ENCODE measurements around the gene SMPD1. TPM values are rescaled to one million over a fixed set of nuclear protein-coding genes. Genes with fewer than 3 reads are reported as not detected.

SMPD1 gene
- total and polyA plus RNA-seq, 2 donors (not counting 1 experiment from before 2014, with no cell fraction given) = 18.3 to 30.7 TPM

GRCh38 chr11:6350486-6350885 lies 39.8 kb upstream of the SMPD1 start:
- no peak for DNase-seq
- Histone ChIP-seq H3K27ac (ENCODE audit: low read length in 2 of 2) (no peak overlapping the region), H3K79me2 (ENCODE audit: control insufficient read depth, insufficient read depth, low read length) (no peaks in the 10 kb centered on the region), H3K27me3 (replicated peaks in 1 of 4; ENCODE audit: control extremely low read depth in 1 of 4, control insufficient read depth in 3 of 4, insufficient read depth in 4 of 4, low read length in 3 of 4) (peaks cover 0 to 5% (median 0%) of the 10 kb centered on the region in 4 experiments), H3K4me2 (replicated peaks; ENCODE audit: low read depth, low read length, poor library complexity, severe bottlenecking) (no peak overlapping the region), H3K9me3 (ENCODE audit: control extremely low read depth in 1 of 3, control insufficient read depth in 2 of 3, insufficient read depth in 1 of 3, low read length in 2 of 3) (no peaks in the 10 kb centered on the region), H3K4me1 (ENCODE audit: control insufficient read depth in 2 of 2, insufficient read depth in 2 of 2, low read length in 2 of 2) (peaks cover 0 to 6% of the 10 kb centered on the region in 2 donors), H3K4me3 (ENCODE audit: control extremely low read depth in 1 of 5, extremely low read depth in 1 of 5, insufficient read depth in 1 of 5, low read depth in 2 of 5, low read length in 4 of 5) (no peak overlapping the region), H2AFZ (ENCODE audit: insufficient read depth, low read depth, low read length, poor library complexity, severe bottlenecking) (no peak overlapping the region), H3K36me3 (replicated peaks in 1 of 2; ENCODE audit: control extremely low read depth in 1 of 2, control insufficient read depth in 1 of 2, extremely low read depth in 1 of 2, insufficient read depth in 2 of 2, low read length in 1 of 2) (no peaks in the 10 kb centered on the region), H4K20me1 (ENCODE audit: control insufficient read depth, insufficient read depth, low read length, poor library complexity, severe bottlenecking) (no peaks in the 10 kb centered on the region), H3K9ac (ENCODE audit: low read length) (no peak overlapping the region)
- CTCF ChIA-PET = interaction anchor here (1.3 to 5.5 kb wide), 3 partner anchors 13 to 28 kb away, joined by 3 to 43 read pairs (median 8); no protein-coding TSS in a partner anchor
- ATAC-seq (ENCODE audit: low read depth) = no peak
- H3K27me3 Mint-ChIP-seq = no peaks in the 10 kb centered on the region
- no peaks in the 10 kb centered on the region for H3K4me1 Mint-ChIP-seq
- H3K4me3 Mint-ChIP-seq = no peak overlapping the region
- no peaks in the 10 kb centered on the region for H3K9me3 Mint-ChIP-seq (ENCODE audit: insufficient read depth)
- intact Hi-C loops (cut with micrococcal nuclease) = loop anchor here (5.0 to 10.0 kb wide), 3 partner anchors 98 to 1713 kb away; partner anchors contain the start of gene OR51D1
- WGBS (ENCODE audit: insufficient coverage) = no CpG with 5 or more reads among the region's 2 CpGs
- no peak overlapping the region for H3K27ac Mint-ChIP-seq
- TF ChIP-seq CTCF (IDR thresholded peaks at IDR 0.05) (no peak), EZH2 (IDR thresholded peaks at IDR 0.05; ENCODE audit: borderline replicate concordance, insufficient read depth, low read depth, low read length, poor library complexity, severe bottlenecking) (no peak)
- POLR2A ChIA-PET = no interaction called here

GRCh38 chr11:6351782-6352382 lies 38.4 kb upstream of the SMPD1 start:
- TF ChIP-seq EZH2 (IDR thresholded peaks at IDR 0.05; ENCODE audit: borderline replicate concordance, insufficient read depth, low read depth, low read length, poor library complexity, severe bottlenecking) (no peak), CTCF (IDR thresholded peaks at IDR 0.05) (no peak)
- Histone ChIP-seq H2AFZ (ENCODE audit: insufficient read depth, low read depth, low read length, poor library complexity, severe bottlenecking) (no peak overlapping the region), H3K27ac (ENCODE audit: low read length in 2 of 2) (no peak overlapping the region), H4K20me1 (ENCODE audit: control insufficient read depth, insufficient read depth, low read length, poor library complexity, severe bottlenecking) (no peaks in the 10 kb centered on the region), H3K4me2 (replicated peaks; ENCODE audit: low read depth, low read length, poor library complexity, severe bottlenecking) (no peak overlapping the region), H3K9me3 (ENCODE audit: control extremely low read depth in 1 of 3, control insufficient read depth in 2 of 3, insufficient read depth in 1 of 3, low read length in 2 of 3) (no peaks in the 10 kb centered on the region), H3K36me3 (replicated peaks in 1 of 2; ENCODE audit: control extremely low read depth in 1 of 2, control insufficient read depth in 1 of 2, extremely low read depth in 1 of 2, insufficient read depth in 2 of 2, low read length in 1 of 2) (no peaks in the 10 kb centered on the region), H3K79me2 (ENCODE audit: control insufficient read depth, insufficient read depth, low read length) (no peaks in the 10 kb centered on the region), H3K9ac (ENCODE audit: low read length) (no peak overlapping the region), H3K27me3 (replicated peaks in 1 of 4; ENCODE audit: control extremely low read depth in 1 of 4, control insufficient read depth in 3 of 4, insufficient read depth in 4 of 4, low read length in 3 of 4) (peaks cover 0 to 5% (median 0%) of the 10 kb centered on the region in 4 experiments), H3K4me3 (ENCODE audit: control extremely low read depth in 1 of 5, extremely low read depth in 1 of 5, insufficient read depth in 1 of 5, low read depth in 2 of 5, low read length in 4 of 5) (no peak overlapping the region), H3K4me1 (ENCODE audit: control insufficient read depth in 2 of 2, insufficient read depth in 2 of 2, low read length in 2 of 2) (peaks cover 0 to 6% of the 10 kb centered on the region in 2 donors)
- no peaks in the 10 kb centered on the region for H3K9me3 Mint-ChIP-seq (ENCODE audit: insufficient read depth)
- POLR2A ChIA-PET = no interaction called here
- no peak overlapping the region for H3K4me3 Mint-ChIP-seq
- no peak for ATAC-seq (ENCODE audit: low read depth)
- CTCF ChIA-PET = interaction anchor here (0.8 to 5.5 kb wide), 9 partner anchors 8 to 358 kb away, joined by 3 to 43 read pairs (median 5); no protein-coding TSS in a partner anchor
- no peak overlapping the region for H3K27ac Mint-ChIP-seq
- no peaks in the 10 kb centered on the region for H3K27me3 Mint-ChIP-seq
- no peaks in the 10 kb centered on the region for H3K4me1 Mint-ChIP-seq
- DNase-seq = no peak
- 84% methylated on average over 3 of the region's 5 CpGs for WGBS (ENCODE audit: insufficient coverage)
- intact Hi-C loops (cut with micrococcal nuclease) = loop anchor here (5.0 to 10.0 kb wide), 3 partner anchors 100 to 1715 kb away; partner anchors contain the start of gene OR51D1

All from B cell (primary cell).